Caco-2 (cell line): ENCODE measurements around the gene CEP72. TPM values are rescaled to one million over a fixed set of nuclear protein-coding genes. Genes with fewer than 3 reads are reported as not detected.

Experiments
- BruUV-seq: library from RNA; stranded (reverse); fragments of 400-500 nt; replicated peaks from 2 replicates; lab custom pipeline; 2021; lab: Mats Ljungman, UMichigan
- CTCF ChIA-PET: fragments of 300-600 bp; sonication (Branson Sonifier 250); formaldehyde crosslinking; loops from one replicate; lab custom pipeline; 2022; ENCODE audit warnings: antibody characterized with exemption; lab: Charles Lee
- POLR2A ChIA-PET: fragments of 300-600 bp; sonication (Branson Sonifier 250); formaldehyde crosslinking; loops from one replicate; lab custom pipeline; 2022; ENCODE audit warnings: antibody characterized with exemption; lab: Charles Lee
- DNase-seq, 2 experiments: peaks; one replicate each; pipeline versions ENCODE4 v3.0.0 to v3.0.0-alpha.2; 2020 to 2022
- H3K27me3 ChIP-seq: replicated peaks from 2 replicates; pipeline ENCODE4 v1.6.0; 2011; ENCODE audit warnings: low read length; ENCODE audit not compliant: control insufficient read depth, insufficient read depth
- H3K36me3 ChIP-seq: 2 replicates; pipeline ENCODE4 v1.5.1; 2011; ENCODE audit warnings: low read length; ENCODE audit not compliant: control insufficient read depth, insufficient read depth
- H3K4me1 ChIP-seq: fragments of 250-450 bp; sonication (Bioruptor Pico); 2 replicates; pipeline ENCODE4 v1.5.1; 2020; ENCODE audit warnings: mild to moderate bottlenecking
- H3K4me3 ChIP-seq: 2 replicates; pipeline ENCODE4 v1.5.1; 2011; ENCODE audit warnings: low read depth, mild to moderate bottlenecking, control low read depth, low read length
- H3K9me3 ChIP-seq: fragments of 250-450 bp; sonication (Bioruptor Pico); 2 replicates; pipeline ENCODE4 v1.5.1; 2020; ENCODE audit warnings: mild to moderate bottlenecking, moderate library complexity
- H3K27ac Mint-ChIP-seq: one replicate; pipeline ENCODE4 v1.8.0; 2022; ENCODE audit warnings: mixed read lengths; ENCODE audit not compliant: unreplicated experiment
- H3K27me3 Mint-ChIP-seq: one replicate; pipeline ENCODE4 v1.8.0; 2022; ENCODE audit warnings: mixed read lengths; ENCODE audit not compliant: insufficient read depth, unreplicated experiment
- H3K36me3 Mint-ChIP-seq: one replicate; pipeline ENCODE4 v1.8.0; 2022; ENCODE audit warnings: mild to moderate bottlenecking, mixed read lengths; ENCODE audit not compliant: insufficient read depth, unreplicated experiment
- H3K4me1 Mint-ChIP-seq: one replicate; pipeline ENCODE4 v1.8.0; 2022; ENCODE audit warnings: low read depth, mixed read lengths; ENCODE audit not compliant: unreplicated experiment
- H3K4me3 Mint-ChIP-seq: one replicate; pipeline ENCODE4 v1.8.0; 2022; ENCODE audit warnings: mild to moderate bottlenecking, moderate library complexity, mixed read lengths; ENCODE audit not compliant: unreplicated experiment
- H3K9me3 Mint-ChIP-seq: one replicate; pipeline ENCODE4 v1.8.0; 2022; ENCODE audit warnings: mixed read lengths; ENCODE audit not compliant: unreplicated experiment
- CTCF ChIP-seq, 2 experiments: fragments of 200-600 bp in 1 of 2; IDR thresholded peaks; 1 replicate in 1 of 2; 2 replicates in 1 of 2; pipeline versions ENCODE4 v1.5.1 to v1.8.0; 2011 to 2022; ENCODE audit warnings: antibody characterized with exemption in 1 of 2, control low read depth in 1 of 2, inconsistent platforms in 1 of 2, low read depth in 1 of 2, low read length in 1 of 2, mild to moderate bottlenecking in 1 of 2, moderate library complexity in 1 of 2; ENCODE audit not compliant: insufficient read depth in 1 of 2, severe bottlenecking in 1 of 2, unreplicated experiment in 1 of 2
- intact Hi-C: fragments of 100-400 bp; cut with micrococcal nuclease; formaldehyde crosslinking; loops from one replicate; pipeline ENCODE4 v1.10.0; 2022; ENCODE audit not compliant: unreplicated experiment
- total RNA-seq: library from RNA; stranded (reverse); gene quantifications from 2 replicates; pipeline ENCODE4 v1.2.3, GENCODE V29; 2022

The CEP72 gene
- total RNA-seq, 1 experiment from 2014 or later = 36.6 TPM

- peaks cover 4% of the 10 kb centered on the region; the same call in 1 of the 2 replicates for H3K9me3 ChIP-seq
- Mint-ChIP-seq H3K27ac (no peak overlapping the region), H3K9me3 (peaks cover 9% of the 10 kb centered on the region), H3K27me3 (peaks cover 4% of the 10 kb centered on the region), H3K4me1 (no peaks in the 10 kb centered on the region), H3K4me3 (no peak overlapping the region), H3K36me3 (no peaks in the 10 kb centered on the region)
- POLR2A ChIA-PET = interaction anchor here (0.6 kb wide), 2 partner anchors 80 to 103 kb away, joined by 3 to 4 read pairs; no protein-coding TSS in a partner anchor
- H3K4me3 ChIP-seq = no peak overlapping the region
- H3K36me3 ChIP-seq = no peaks in the 10 kb centered on the region
- intact Hi-C loops = no loop called here
- DNase-seq = no peak
- H3K4me1 ChIP-seq = no peaks in the 10 kb centered on the region
- TF ChIP-seq CTCF (IDR thresholded peaks at IDR 0.05; ENCODE audit: insufficient read depth in 1 of 2, low read depth in 1 of 2, low read length in 1 of 2, severe bottlenecking in 1 of 2, unreplicated experiment in 1 of 2) = no peak
- CTCF ChIA-PET = no interaction called here
- no TSS peak for BruUV-seq
- H3K27me3 ChIP-seq = no peaks in the 10 kb centered on the region
These were observed 39.6 kb upstream of the CEP72 start for GRCh38 chr5:572398-573019.

DNA sequence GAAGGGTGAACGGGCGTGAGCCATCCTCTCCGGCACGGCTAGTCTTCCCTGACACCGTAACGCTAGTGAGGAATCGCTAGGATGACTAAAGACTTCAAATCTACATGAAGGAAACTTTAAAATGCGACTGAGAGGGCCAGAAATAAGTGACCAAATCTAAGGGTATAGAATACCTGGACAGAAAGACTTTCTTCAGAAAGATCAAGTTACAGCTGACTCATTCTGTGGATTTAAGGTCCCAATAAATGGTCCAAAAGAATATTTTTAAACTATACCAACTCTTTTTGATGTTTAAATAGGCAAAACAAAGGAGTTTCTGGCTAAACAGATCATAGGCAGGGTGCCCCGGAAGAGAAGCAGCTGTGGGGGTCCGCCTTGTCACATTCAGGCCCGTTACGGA is 38.9 kb upstream of the CEP72 start:
- Mint-ChIP-seq H3K4me3 (no peak overlapping the region), H3K27me3 (peaks cover 5% of the 10 kb centered on the region), H3K36me3 (no peaks in the 10 kb centered on the region), H3K27ac (no peak overlapping the region), H3K9me3 (peaks cover 9% of the 10 kb centered on the region), H3K4me1 (no peaks in the 10 kb centered on the region)
- no peak for TF ChIP-seq CTCF (IDR thresholded peaks at IDR 0.05; ENCODE audit: insufficient read depth in 1 of 2, low read depth in 1 of 2, low read length in 1 of 2, severe bottlenecking in 1 of 2, unreplicated experiment in 1 of 2)
- H3K9me3 ChIP-seq = peaks cover 10% of the 10 kb centered on the region; the same call in 1 of the 2 replicates
- ChIA-PET POLR2A (interaction anchor here (0.6 kb wide), 1 partner anchor 102 kb away, joined by 4 read pairs; no protein-coding TSS in a partner anchor), CTCF (no interaction called here)
- DNase-seq = no peak
- no peak overlapping the region for H3K4me3 ChIP-seq
- no peaks in the 10 kb centered on the region for H3K4me1 ChIP-seq
- no TSS peak for BruUV-seq
- intact Hi-C loops = no loop called here
- H3K36me3 ChIP-seq = no peaks in the 10 kb centered on the region
- no peaks in the 10 kb centered on the region for H3K27me3 ChIP-seq

- no peaks in the 10 kb centered on the region for H3K4me1 ChIP-seq
- ChIA-PET POLR2A (no interaction called here), CTCF (no interaction called here)
- no peaks in the 10 kb centered on the region for H3K27me3 ChIP-seq
- no peak overlapping the region for H3K27ac Mint-ChIP-seq
- peaks cover 5% of the 10 kb centered on the region for H3K27me3 Mint-ChIP-seq
- no peak overlapping the region for H3K4me3 Mint-ChIP-seq
- no peak overlapping the region for H3K4me3 ChIP-seq
- DNase-seq = no peak
- no peaks in the 10 kb centered on the region for H3K4me1 Mint-ChIP-seq
- no peaks in the 10 kb centered on the region for H3K36me3 Mint-ChIP-seq
- H3K9me3 Mint-ChIP-seq = peaks cover 9% of the 10 kb centered on the region
- peaks cover 10% of the 10 kb centered on the region; the same call in 1 of the 2 replicates for H3K9me3 ChIP-seq
- intact Hi-C loops = no loop called here
- BruUV-seq = no TSS peak
- H3K36me3 ChIP-seq = no peaks in the 10 kb centered on the region
- no peak for TF ChIP-seq CTCF (IDR thresholded peaks at IDR 0.05; ENCODE audit: insufficient read depth in 1 of 2, low read depth in 1 of 2, low read length in 1 of 2, severe bottlenecking in 1 of 2, unreplicated experiment in 1 of 2)
These were observed 38.2 kb upstream of the CEP72 start for GRCh38 chr5:573976-574375.
